DOHH2 (cell line): ENCODE measurements around the gene GRIP2.

Experiments used
- H3F3A ChIP-seq: fragments of 200-600 bp; sonication (generic), shearing (Covaris generic); 2 replicates; pipeline ENCODE4 v1.6.0; 2016; ENCODE audit warnings: antibody characterized with exemption, mild to moderate bottlenecking; ENCODE audit not compliant: control insufficient read depth, insufficient read depth
- H3K27ac ChIP-seq: fragments of 200-600 bp; sonication (generic); 2 replicates; pipeline ENCODE4 v1.5.1; 2014; ENCODE audit warnings: low read depth, mild to moderate bottlenecking, low read length, moderate library complexity
- H3K27me3 ChIP-seq: fragments of 200-600 bp; sonication (generic); 2 replicates; pipeline ENCODE4 v1.6.1; 2014; ENCODE audit warnings: mild to moderate bottlenecking, low read length, mixed read lengths; ENCODE audit not compliant: control insufficient read depth
- H3K36me3 ChIP-seq: fragments of 200-600 bp; sonication (generic); 2 replicates; pipeline ENCODE4 v1.6.1; 2014; ENCODE audit warnings: mild to moderate bottlenecking, low read length, moderate library complexity, mixed read lengths; ENCODE audit not compliant: control insufficient read depth
- H3K4me1 ChIP-seq: fragments of 200-600 bp; sonication (generic); 2 replicates; pipeline ENCODE4 v1.6.1; 2014; ENCODE audit warnings: mild to moderate bottlenecking, low read length, mixed read lengths; ENCODE audit not compliant: control insufficient read depth
- H3K4me2 ChIP-seq: fragments of 200-600 bp; sonication (generic); 2 replicates; pipeline ENCODE4 v1.6.0; 2014; ENCODE audit warnings: mild to moderate bottlenecking, low read length, moderate library complexity
- H3K4me3 ChIP-seq: fragments of 200-600 bp; sonication (generic); 2 replicates; pipeline ENCODE4 v1.5.1; 2014; ENCODE audit warnings: mild to moderate bottlenecking, low read length, mixed read lengths
- H3K79me2 ChIP-seq: fragments of 200-600 bp; sonication (generic); 2 replicates; pipeline ENCODE4 v1.6.1; 2014; ENCODE audit warnings: mild to moderate bottlenecking, low read length, mixed read lengths; ENCODE audit not compliant: control insufficient read depth
- H3K9me2 ChIP-seq: fragments of 200-600 bp; sonication (generic); replicated peaks from 2 replicates; pipeline ENCODE4 v1.6.1; 2014; ENCODE audit warnings: mild to moderate bottlenecking, low read length, mixed read lengths; ENCODE audit not compliant: control insufficient read depth
- H3K9me3 ChIP-seq: fragments of 200-600 bp; sonication (generic); 2 replicates; pipeline ENCODE4 v1.6.1; 2014; ENCODE audit warnings: antibody characterized with exemption, low read length, mixed read lengths; ENCODE audit not compliant: control insufficient read depth, insufficient read depth
- H4K20me1 ChIP-seq: fragments of 200-600 bp; sonication (generic); 2 replicates; pipeline ENCODE4 v1.6.0; 2014; ENCODE audit warnings: low read depth, mild to moderate bottlenecking, antibody characterized with exemption, low read length, moderate library complexity; ENCODE audit not compliant: control insufficient read depth, insufficient read depth
- EZH2phosphoT487 ChIP-seq: fragments of 200-600 bp; sonication (generic); IDR thresholded peaks from 2 replicates; pipeline ENCODE4 v1.6.1; 2017; ENCODE audit warnings: borderline replicate concordance, mild to moderate bottlenecking, antibody characterized with exemption, low read length, moderate library complexity, mixed read lengths
- TF ChIP-seq, protein P1 (sequence below): fragments of 200-600 bp; sonication (generic); IDR thresholded peaks from one replicate; pipeline ENCODE4 v1.5.1; 2014; ENCODE audit warnings: antibody characterized with exemption, mild to moderate bottlenecking, low read depth, low read length; ENCODE audit not compliant: poor library complexity, severe bottlenecking

The GRIP2 gene

DNA sequence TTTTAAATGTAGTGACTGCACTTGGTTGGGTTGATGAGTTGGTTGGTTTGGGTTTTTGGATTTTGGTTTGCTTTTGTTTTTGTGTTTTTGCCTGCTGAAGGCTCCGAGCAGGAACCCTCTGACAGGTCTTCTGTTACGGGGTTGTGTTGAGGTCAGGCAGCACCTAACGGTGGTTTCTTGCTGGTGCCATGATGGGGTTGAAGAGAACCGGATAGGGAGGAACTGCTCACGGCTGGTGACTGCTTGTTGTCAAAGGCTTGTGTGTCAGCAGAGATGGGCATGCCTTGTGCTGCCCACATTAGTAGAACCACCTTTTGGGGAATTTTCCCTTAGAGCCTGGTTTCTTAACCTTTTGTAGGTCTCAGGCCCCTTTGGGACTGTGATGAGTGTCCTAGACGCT, 95.8 kb downstream of the GRIP2 start:
- Histone ChIP-seq H3K36me3 (peaks cover 58% of the 10 kb centered on the region), H3K27ac (no peak overlapping the region), H3K9me2 (no peaks in the 10 kb centered on the region), H3K79me2 (peaks cover 42% of the 10 kb centered on the region), H3K27me3 (no peaks in the 10 kb centered on the region), H3K4me3 (no peak overlapping the region), H3K4me2 (no peak overlapping the region), H3K9me3 (no peaks in the 10 kb centered on the region), H3F3A (no peaks in the 10 kb centered on the region), H4K20me1 (peaks cover 6% of the 10 kb centered on the region), H3K4me1 (peaks cover 11% of the 10 kb centered on the region)
- TF ChIP-seq, protein P1, sequence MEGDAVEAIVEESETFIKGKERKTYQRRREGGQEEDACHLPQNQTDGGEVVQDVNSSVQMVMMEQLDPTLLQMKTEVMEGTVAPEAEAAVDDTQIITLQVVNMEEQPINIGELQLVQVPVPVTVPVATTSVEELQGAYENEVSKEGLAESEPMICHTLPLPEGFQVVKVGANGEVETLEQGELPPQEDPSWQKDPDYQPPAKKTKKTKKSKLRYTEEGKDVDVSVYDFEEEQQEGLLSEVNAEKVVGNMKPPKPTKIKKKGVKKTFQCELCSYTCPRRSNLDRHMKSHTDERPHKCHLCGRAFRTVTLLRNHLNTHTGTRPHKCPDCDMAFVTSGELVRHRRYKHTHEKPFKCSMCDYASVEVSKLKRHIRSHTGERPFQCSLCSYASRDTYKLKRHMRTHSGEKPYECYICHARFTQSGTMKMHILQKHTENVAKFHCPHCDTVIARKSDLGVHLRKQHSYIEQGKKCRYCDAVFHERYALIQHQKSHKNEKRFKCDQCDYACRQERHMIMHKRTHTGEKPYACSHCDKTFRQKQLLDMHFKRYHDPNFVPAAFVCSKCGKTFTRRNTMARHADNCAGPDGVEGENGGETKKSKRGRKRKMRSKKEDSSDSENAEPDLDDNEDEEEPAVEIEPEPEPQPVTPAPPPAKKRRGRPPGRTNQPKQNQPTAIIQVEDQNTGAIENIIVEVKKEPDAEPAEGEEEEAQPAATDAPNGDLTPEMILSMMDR, result no peak
- no peak for TF ChIP-seq EZH2phosphoT487

DNA sequence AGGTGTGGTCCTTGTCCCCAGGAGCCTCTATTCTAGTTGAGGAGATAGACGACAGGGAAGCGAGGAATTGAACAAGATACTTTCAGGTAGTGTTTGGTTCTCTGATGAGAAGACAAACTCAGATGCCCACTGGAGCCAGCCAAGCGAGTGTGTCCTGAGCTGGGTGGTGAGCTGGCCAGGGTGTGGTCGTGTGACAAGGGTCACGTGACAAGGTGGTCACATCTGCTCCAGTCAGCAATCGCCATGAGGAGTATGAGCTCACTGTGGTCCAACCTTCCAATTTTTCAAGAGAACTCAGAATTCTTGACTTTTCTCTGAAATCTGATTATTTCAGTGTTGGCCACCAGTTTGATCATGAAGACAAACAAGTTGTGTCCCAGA, 98.2 kb downstream of the GRIP2 start:
- TF ChIP-seq EZH2phosphoT487, result no peak
- TF ChIP-seq, protein P1, result no peak
- Histone ChIP-seq H3F3A (no peaks in the 10 kb centered on the region), H3K4me1 (peaks cover 24% of the 10 kb centered on the region), H3K79me2 (peaks cover 63% of the 10 kb centered on the region), H4K20me1 (peaks cover 11% of the 10 kb centered on the region), H3K9me2 (no peaks in the 10 kb centered on the region), H3K27me3 (no peaks in the 10 kb centered on the region), H3K9me3 (no peaks in the 10 kb centered on the region), H3K27ac (no peak overlapping the region), H3K4me2 (no peak overlapping the region), H3K4me3 (no peak overlapping the region), H3K36me3 (peaks cover 34% of the 10 kb centered on the region)

DNA sequence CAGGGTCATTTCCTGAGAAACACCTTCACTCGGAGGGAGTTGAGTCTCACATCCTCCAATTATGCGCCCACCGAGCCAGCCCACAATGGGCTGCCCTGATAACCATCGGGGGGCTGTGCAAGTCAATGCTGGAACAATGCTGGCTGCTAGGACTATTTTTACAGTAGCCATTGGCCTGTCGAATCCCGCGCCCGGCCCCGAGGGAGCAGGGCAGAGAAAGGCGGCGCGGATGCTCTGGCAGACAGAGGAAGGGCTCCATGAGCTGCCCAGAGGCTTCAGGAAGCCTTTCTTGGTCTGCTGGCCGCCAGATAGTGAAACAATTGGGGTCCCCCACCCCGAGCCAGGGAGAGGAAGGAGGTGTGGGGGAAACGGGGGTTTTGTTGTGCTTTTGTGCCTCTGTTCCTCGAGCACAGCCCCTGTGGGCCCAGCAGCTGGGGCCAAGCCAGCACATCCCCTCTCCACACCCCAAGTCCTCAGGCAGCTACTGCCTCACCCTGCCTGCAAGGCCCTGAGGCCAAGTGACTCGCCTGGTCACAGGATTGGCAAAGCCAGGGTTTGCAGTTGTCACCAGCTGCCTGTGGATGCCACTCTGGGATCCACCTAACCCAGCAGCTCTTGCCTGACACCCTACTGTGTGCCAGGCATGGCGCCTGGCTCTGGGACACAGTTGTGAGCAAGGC, 98.8 kb downstream of the GRIP2 start:
- H3K27me3 ChIP-seq, result no peaks in the 10 kb centered on the region
- H3K79me2 ChIP-seq, result peaks cover 68% of the 10 kb centered on the region
- H3F3A ChIP-seq, result no peaks in the 10 kb centered on the region
- H3K4me1 ChIP-seq, result peaks cover 24% of the 10 kb centered on the region
- no peak overlapping the region for H3K4me3 ChIP-seq
- H3K9me2 ChIP-seq, result no peaks in the 10 kb centered on the region
- no peak overlapping the region for H3K4me2 ChIP-seq
- H4K20me1 ChIP-seq, result peaks cover 11% of the 10 kb centered on the region
- H3K9me3 ChIP-seq, result no peaks in the 10 kb centered on the region
- no peak overlapping the region for H3K27ac ChIP-seq
- H3K36me3 ChIP-seq, result peaks cover 28% of the 10 kb centered on the region
- no peak for TF ChIP-seq EZH2phosphoT487
- TF ChIP-seq, protein P1, result no peak
